ENCODE data around the gene PLCH1.

Gene PLCH1

DNA sequence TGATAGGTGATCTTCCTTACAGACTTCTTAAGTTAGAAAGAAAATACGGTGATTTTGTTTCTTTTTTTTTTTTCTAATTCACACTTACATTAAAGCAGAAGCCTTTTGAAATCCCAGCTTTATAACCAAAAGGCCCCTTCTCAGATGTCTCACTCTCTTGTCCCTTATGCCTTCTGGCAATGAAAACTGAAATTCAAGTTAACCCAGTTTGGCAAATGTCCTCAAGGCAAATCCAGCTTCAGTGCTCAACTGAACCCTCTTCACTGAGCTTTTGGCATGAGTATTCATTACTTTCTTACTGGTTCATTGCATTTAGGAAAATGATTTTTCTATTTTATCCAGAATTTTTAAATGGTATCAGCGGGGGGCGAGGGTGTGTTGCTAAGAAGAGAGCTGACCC lies 17.0 kb downstream of the PLCH1 start:
- TF ChIP-seq, protein P1, sequence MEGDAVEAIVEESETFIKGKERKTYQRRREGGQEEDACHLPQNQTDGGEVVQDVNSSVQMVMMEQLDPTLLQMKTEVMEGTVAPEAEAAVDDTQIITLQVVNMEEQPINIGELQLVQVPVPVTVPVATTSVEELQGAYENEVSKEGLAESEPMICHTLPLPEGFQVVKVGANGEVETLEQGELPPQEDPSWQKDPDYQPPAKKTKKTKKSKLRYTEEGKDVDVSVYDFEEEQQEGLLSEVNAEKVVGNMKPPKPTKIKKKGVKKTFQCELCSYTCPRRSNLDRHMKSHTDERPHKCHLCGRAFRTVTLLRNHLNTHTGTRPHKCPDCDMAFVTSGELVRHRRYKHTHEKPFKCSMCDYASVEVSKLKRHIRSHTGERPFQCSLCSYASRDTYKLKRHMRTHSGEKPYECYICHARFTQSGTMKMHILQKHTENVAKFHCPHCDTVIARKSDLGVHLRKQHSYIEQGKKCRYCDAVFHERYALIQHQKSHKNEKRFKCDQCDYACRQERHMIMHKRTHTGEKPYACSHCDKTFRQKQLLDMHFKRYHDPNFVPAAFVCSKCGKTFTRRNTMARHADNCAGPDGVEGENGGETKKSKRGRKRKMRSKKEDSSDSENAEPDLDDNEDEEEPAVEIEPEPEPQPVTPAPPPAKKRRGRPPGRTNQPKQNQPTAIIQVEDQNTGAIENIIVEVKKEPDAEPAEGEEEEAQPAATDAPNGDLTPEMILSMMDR (IDR thresholded peaks at IDR 0.05; ENCODE audit: low read length) = no peak
- TF ChIP-seq EZH2 (IDR thresholded peaks at IDR 0.05; ENCODE audit: borderline replicate concordance, low read length) = no peak
- Histone ChIP-seq H3K36me3 (ENCODE audit: insufficient read depth, low read length) (no peaks in the 10 kb centered on the region), H3K27ac (ENCODE audit: low read depth, low read length, poor library complexity, severe bottlenecking) (no peak overlapping the region), H3K27me3 (ENCODE audit: insufficient read depth, low read length) (no peaks in the 10 kb centered on the region), H3K4me2 (ENCODE audit: low read length) (no peak overlapping the region), H3K4me1 (ENCODE audit: insufficient read depth, low read length, severe bottlenecking) (no peaks in the 10 kb centered on the region), H3K9ac (ENCODE audit: low read length) (no peak overlapping the region), H3K79me2 (ENCODE audit: insufficient read depth, low read length) (no peaks in the 10 kb centered on the region), H3K9me3 (ENCODE audit: low read length) (no peaks in the 10 kb centered on the region), H3F3A (ENCODE audit: insufficient read depth, low read length) (no peaks in the 10 kb centered on the region), H3K9me2 (ENCODE audit: low read depth, low read length) (no peaks in the 10 kb centered on the region), H3K4me3 (ENCODE audit: low read depth, low read length, poor library complexity, severe bottlenecking) (no peak overlapping the region), H4K20me1 (ENCODE audit: insufficient read depth, low read length) (no peaks in the 10 kb centered on the region), H2AFZ (ENCODE audit: low read length) (no peak overlapping the region)

DNA sequence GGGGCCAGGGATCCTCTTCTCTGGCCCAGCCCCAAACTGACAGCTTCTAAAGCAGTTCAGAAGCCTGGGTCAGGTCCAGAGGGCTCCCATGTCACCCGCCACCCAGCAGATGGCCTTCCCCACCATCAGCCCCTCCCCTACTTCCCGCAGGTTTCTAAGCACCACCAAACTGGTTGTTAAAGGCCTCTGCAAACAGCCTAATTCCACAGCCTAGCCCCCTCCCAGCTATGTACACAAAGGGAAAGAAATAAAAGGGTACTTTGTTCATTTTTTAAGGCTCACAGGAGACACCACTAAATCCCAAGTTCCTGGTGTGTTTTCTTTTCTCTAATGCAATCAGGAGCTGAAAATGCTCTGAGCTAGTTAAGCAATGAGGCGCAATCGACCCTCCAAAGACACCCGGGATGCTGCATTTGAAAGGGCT lies 30.6 kb downstream of the PLCH1 start:
- Histone ChIP-seq H3K27me3 (ENCODE audit: insufficient read depth, low read length) (peaks cover 4% of the 10 kb centered on the region; the same call in 1 of the 2 replicates), H3K4me2 (ENCODE audit: low read length) (no peak overlapping the region), H3K79me2 (ENCODE audit: insufficient read depth, low read length) (no peaks in the 10 kb centered on the region), H3K9ac (ENCODE audit: low read length) (no peak overlapping the region), H4K20me1 (ENCODE audit: insufficient read depth, low read length) (no peaks in the 10 kb centered on the region), H3K9me2 (ENCODE audit: low read depth, low read length) (no peaks in the 10 kb centered on the region), H3F3A (ENCODE audit: insufficient read depth, low read length) (no peaks in the 10 kb centered on the region), H3K9me3 (ENCODE audit: low read length) (peaks cover 3% of the 10 kb centered on the region; the same call in 1 of the 2 replicates), H3K36me3 (ENCODE audit: insufficient read depth, low read length) (no peaks in the 10 kb centered on the region), H3K27ac (ENCODE audit: low read depth, low read length, poor library complexity, severe bottlenecking) (no peak overlapping the region), H3K4me1 (ENCODE audit: insufficient read depth, low read length, severe bottlenecking) (no peaks in the 10 kb centered on the region), H3K4me3 (ENCODE audit: low read depth, low read length, poor library complexity, severe bottlenecking) (no peak overlapping the region), H2AFZ (ENCODE audit: low read length) (no peak overlapping the region)
- no peak for TF ChIP-seq EZH2 (IDR thresholded peaks at IDR 0.05; ENCODE audit: borderline replicate concordance, low read length)
- TF ChIP-seq, protein P1 (IDR thresholded peaks at IDR 0.05; ENCODE audit: low read length) = no peak

DNA sequence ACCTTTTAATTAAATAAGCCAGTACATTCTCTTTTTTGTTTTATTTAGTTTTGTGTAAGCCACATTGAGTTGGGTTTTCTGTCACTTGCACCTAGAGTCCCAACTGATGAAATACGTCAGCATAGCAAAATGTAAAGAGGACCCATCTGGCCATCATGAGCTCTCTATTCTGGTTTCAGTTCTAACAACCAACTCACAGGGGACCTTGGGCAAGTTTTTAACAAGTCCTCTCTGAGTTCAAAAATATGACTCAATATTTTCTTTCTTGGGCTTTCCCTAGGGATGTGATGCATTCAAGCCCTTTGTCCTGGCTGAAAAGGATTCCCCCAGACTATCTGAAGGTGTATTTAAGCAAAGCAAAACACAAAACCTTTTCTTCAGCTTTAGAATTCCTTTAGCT lies 32.9 kb downstream of the PLCH1 start:
- no peaks in the 10 kb centered on the region for H3K9me2 ChIP-seq (ENCODE audit: low read depth, low read length)
- no peak overlapping the region for H3K4me2 ChIP-seq (ENCODE audit: low read length)
- H3K9me3 ChIP-seq (ENCODE audit: low read length) = no peaks in the 10 kb centered on the region
- no peaks in the 10 kb centered on the region for H3K27me3 ChIP-seq (ENCODE audit: insufficient read depth, low read length)
- H4K20me1 ChIP-seq (ENCODE audit: insufficient read depth, low read length) = no peaks in the 10 kb centered on the region
- no peaks in the 10 kb centered on the region for H3K36me3 ChIP-seq (ENCODE audit: insufficient read depth, low read length)
- H3K27ac ChIP-seq (ENCODE audit: low read depth, low read length, poor library complexity, severe bottlenecking) = no peak overlapping the region
- no peaks in the 10 kb centered on the region for H3K79me2 ChIP-seq (ENCODE audit: insufficient read depth, low read length)
- TF ChIP-seq, protein P1 (IDR thresholded peaks at IDR 0.05; ENCODE audit: low read length) = no peak
- no peak for TF ChIP-seq EZH2 (IDR thresholded peaks at IDR 0.05; ENCODE audit: borderline replicate concordance, low read length)
- H3K4me3 ChIP-seq (ENCODE audit: low read depth, low read length, poor library complexity, severe bottlenecking) = no peak overlapping the region
- no peaks in the 10 kb centered on the region for H3F3A ChIP-seq (ENCODE audit: insufficient read depth, low read length)
- no peaks in the 10 kb centered on the region for H3K4me1 ChIP-seq (ENCODE audit: insufficient read depth, low read length, severe bottlenecking)
- no peak overlapping the region for H3K9ac ChIP-seq (ENCODE audit: low read length)
- no peak overlapping the region for H2AFZ ChIP-seq (ENCODE audit: low read length)
